GM12892 (cell line): ENCODE measurements around the gene BUB1B. TPM values are rescaled to one million over a fixed set of nuclear protein-coding genes. Genes with fewer than 3 reads are reported as not detected.
A peak's percentile ranks its signal among the peaks of the same experiment; 100 is the strongest.
"Not testable (repeated sequence)": the region's sequence is repeated elsewhere in the genome, so short reads cannot be mapped to it uniquely, and the experiment has no call there.

Experiments
- DNase-seq: peaks from one replicate; pipeline ENCODE4 v3.0.0; 2011; ENCODE audit not compliant: insufficient read length
- FAIRE-seq: peaks from 2 replicates; lab custom pipeline; 2011; peaks lifted over from hg19 to GRCh38; lab: Jason Lieb, UNC
- POLR2A ChIP-seq: IDR thresholded peaks from 2 replicates; pipeline ENCODE4 v1.6.1; 2011; ENCODE audit warnings: low read depth, low read length, control low read depth
- POLR2AphosphoS5 ChIP-seq: IDR thresholded peaks from 2 replicates; pipeline ENCODE4 v1.6.1; 2011; ENCODE audit warnings: low read depth, low read length, control low read depth
- TAF1 ChIP-seq: IDR thresholded peaks from 2 replicates; pipeline ENCODE4 v1.6.1; 2011; ENCODE audit warnings: low read depth, mild to moderate bottlenecking, control low read depth, low read length, borderline replicate concordance
- polyA plus RNA-seq: library from polyadenylated mRNA; unstranded; fragments of >200 nt; gene quantifications from one replicate; pipeline ENCODE4 v1.2.1, GENCODE V29; 2012; ENCODE audit warnings: missing spikeins, inconsistent platforms; ENCODE audit not compliant: missing spikeins

The BUB1B gene, protein sequence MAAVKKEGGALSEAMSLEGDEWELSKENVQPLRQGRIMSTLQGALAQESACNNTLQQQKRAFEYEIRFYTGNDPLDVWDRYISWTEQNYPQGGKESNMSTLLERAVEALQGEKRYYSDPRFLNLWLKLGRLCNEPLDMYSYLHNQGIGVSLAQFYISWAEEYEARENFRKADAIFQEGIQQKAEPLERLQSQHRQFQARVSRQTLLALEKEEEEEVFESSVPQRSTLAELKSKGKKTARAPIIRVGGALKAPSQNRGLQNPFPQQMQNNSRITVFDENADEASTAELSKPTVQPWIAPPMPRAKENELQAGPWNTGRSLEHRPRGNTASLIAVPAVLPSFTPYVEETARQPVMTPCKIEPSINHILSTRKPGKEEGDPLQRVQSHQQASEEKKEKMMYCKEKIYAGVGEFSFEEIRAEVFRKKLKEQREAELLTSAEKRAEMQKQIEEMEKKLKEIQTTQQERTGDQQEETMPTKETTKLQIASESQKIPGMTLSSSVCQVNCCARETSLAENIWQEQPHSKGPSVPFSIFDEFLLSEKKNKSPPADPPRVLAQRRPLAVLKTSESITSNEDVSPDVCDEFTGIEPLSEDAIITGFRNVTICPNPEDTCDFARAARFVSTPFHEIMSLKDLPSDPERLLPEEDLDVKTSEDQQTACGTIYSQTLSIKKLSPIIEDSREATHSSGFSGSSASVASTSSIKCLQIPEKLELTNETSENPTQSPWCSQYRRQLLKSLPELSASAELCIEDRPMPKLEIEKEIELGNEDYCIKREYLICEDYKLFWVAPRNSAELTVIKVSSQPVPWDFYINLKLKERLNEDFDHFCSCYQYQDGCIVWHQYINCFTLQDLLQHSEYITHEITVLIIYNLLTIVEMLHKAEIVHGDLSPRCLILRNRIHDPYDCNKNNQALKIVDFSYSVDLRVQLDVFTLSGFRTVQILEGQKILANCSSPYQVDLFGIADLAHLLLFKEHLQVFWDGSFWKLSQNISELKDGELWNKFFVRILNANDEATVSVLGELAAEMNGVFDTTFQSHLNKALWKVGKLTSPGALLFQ
- 49.2 TPM for polyA plus RNA-seq

DNA sequence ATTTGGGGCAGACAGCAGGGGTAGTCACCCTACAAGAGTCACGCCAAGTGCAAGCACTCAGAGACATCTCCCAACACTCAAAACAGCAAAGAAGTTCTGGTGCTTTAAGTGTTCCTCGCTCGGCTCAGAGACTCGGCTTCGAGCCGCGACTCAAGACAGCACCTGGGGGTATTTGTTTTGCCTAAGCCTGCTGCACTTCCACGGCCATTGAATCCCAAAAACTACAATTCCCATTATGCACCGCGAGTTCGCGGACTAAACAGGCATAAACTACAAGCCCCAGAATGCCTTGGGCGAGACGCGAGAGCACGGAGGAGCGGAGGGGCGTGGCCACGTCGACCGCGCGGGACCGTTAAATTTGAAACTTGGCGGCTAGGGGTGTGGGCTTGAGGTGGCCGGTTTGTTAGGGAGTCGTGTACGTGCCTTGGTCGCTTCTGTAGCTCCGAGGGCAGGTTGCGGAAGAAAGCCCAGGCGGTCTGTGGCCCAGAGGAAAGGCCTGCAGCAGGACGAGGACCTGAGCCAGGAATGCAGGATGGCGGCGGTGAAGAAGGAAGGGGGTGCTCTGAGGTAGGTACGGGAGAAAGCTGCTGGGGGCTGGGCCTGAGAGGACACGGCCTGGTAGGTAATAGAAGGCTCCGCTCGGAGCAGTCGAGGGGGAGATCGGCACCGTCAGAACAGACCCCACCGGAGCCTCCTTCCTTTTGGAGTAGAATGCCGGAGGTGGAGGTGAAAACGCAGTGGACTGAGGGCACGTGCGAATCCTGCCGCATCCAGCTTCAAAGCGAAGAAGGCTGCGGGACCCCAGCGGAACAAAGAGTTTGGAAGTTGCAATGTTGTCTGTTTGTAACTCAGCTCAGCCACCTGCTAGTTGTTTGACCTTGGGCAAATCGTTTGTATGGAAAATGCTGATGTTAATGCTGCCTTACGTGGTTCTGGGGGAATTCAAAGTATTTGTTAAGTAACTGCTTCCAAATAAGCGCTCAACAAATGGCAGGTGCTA lies at the start of gene BUB1B:
TSS of gene BUB1B (plus strand) at position 381 of the 1,000 bp plus-strand sequence. CDS start at position 533, 152 bp downstream.
- DNase-seq (peak; percentile 82), FAIRE-seq (peak; percentile 98)
- TF ChIP-seq POLR2AphosphoS5 (peak; percentile 82; the same call in 1 of the 2 replicates), POLR2A (peak; percentile 84), TAF1 (peak; percentile 52; the same call in 1 of the 2 replicates)

- FAIRE-seq (no peak), DNase-seq (no peak)
Observed at GRCh38 chr15:40111888-40112287, 49.0 kb upstream of the BUB1B start.

DNA sequence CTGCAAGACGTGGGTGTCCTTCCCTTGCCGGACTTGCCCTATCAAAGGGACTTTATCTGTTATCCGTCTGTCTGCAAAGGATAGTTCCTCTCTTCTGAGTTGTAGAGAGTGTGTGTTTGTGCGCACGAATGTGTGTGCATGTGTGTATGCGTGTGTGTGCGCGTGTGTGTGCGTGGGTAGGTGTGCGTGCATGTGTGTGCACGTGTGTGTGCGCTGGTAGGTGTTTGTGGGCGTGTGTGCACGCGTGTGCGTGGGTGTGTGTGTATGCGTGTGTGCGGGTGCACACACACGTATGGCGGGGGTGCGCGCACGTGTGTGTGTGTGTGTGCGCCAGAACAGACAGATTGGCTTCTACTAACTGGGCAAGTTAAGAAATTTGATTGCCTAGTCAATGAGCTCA lies 48.1 kb upstream of the BUB1B start:
- TF ChIP-seq TAF1 = no peak
- TF ChIP-seq POLR2A = no peak
- no peak for TF ChIP-seq POLR2AphosphoS5
- FAIRE-seq = no peak

More at GRCh38 chr15:40111888-40112287, 49.0 kb upstream of the BUB1B start:
- TF ChIP-seq POLR2AphosphoS5 = no peak
- no peak for TF ChIP-seq TAF1
- no peak for TF ChIP-seq POLR2A

GRCh38 chr15:40114218-40114617 lies 46.7 kb upstream of the BUB1B start:
- TF ChIP-seq POLR2A (no peak), POLR2AphosphoS5 (no peak), TAF1 (no peak)
- FAIRE-seq = peak; percentile 67
- DNase-seq = no peak

More for the DNA sequence above, 48.1 kb upstream of the BUB1B start:
- no peak for DNase-seq

DNA sequence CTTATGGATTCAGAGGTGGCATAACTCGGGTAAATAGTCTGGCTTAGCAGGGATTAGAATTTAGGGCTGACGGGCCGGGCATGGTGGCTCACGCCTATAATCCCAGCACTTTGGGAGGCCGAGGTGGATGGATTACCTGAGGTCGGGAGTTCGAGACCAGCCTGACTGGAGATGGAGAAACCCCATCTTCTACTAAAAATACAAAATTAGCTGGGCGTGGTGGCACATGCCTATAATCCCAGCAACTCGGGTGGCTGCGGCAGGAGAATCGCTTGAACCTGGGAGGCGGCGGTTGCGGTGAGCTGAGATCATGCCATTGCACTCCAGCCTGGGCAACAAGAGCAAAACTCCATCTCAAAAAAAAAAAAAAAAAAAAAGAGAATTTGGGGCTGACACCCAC lies 45.8 kb upstream of the BUB1B start:
- not testable (repeated sequence) for DNase-seq, FAIRE-seq

DNA sequence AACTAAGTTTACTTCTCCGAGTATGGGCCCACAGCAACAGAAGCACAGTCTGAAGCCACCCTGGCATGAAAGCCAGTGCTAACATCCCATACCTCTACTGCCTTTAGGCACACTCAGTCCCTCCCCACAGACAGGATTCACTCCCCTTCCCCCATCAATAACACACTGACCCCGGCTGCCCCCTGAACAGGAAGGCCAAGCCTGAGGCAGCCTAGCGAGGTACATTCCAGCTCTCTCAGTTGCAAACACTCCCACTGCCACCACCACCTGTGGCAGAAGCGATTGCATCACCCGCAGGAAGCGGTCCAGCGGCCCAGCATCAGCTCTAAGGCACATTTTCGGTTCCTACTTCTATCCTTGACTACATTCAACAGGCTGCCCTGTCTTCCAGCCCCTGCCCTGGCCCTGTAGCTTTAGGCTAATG lies 45.2 kb upstream of the BUB1B start:
- TF ChIP-seq POLR2AphosphoS5 = no peak
- peak; percentile 98 for FAIRE-seq
- DNase-seq = peak; percentile 66

DNA sequence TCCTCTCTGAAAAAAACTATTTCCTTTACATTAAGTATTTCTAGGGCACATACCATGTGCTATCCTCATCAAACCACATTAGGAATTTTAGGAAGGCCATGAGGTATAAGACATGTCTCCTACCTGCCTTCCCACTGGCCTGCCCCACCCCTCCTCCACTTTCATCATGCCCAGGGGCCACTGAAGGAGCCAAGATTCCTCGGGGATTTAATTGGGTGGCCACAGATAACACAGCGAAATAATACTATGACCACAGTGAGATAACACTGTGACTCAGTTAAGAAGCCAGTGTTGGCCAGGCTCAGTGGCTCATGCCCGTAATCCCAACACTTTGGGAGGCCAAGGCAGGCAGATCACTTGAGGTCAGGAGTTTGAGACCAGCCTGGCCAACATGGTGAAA lies 42.4 kb upstream of the BUB1B start:
- no peak for FAIRE-seq
- no peak for DNase-seq
- TF ChIP-seq POLR2A (no peak), POLR2AphosphoS5 (no peak), TAF1 (no peak)

GRCh38 chr15:40121911-40122638 lies 38.8 kb upstream of the BUB1B start:
- FAIRE-seq = no peak
- TF ChIP-seq TAF1 (no peak), POLR2A (no peak), POLR2AphosphoS5 (no peak)
- DNase-seq = no peak

GRCh38 chr15:40122989-40123388 lies 37.9 kb upstream of the BUB1B start:
- DNase-seq, FAIRE-seq: not testable (repeated sequence)

DNA sequence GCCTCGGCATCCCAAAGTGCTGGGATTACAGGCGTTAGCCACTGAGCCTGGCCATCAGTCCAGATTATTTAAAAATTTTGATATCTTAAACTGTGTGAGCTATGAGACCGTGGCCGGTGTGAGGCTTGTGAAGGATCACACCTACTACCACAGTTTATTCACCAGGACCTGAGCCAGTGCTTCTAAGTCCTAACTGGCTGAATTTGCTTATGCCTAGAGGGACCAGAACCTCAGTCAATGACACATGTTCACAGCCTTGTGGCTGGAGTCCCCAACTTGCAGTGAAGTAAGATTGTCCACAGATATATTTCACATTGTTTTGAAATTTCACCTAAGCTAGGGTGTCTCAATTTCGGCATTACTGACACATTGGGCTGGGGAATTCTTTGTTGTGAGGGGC lies 37.0 kb upstream of the BUB1B start:
- DNase-seq = not testable (repeated sequence)
- peak; percentile 68 for FAIRE-seq

GRCh38 chr15:40124333-40124732 lies 36.5 kb upstream of the BUB1B start:
- DNase-seq, FAIRE-seq: not testable (repeated sequence)

DNA sequence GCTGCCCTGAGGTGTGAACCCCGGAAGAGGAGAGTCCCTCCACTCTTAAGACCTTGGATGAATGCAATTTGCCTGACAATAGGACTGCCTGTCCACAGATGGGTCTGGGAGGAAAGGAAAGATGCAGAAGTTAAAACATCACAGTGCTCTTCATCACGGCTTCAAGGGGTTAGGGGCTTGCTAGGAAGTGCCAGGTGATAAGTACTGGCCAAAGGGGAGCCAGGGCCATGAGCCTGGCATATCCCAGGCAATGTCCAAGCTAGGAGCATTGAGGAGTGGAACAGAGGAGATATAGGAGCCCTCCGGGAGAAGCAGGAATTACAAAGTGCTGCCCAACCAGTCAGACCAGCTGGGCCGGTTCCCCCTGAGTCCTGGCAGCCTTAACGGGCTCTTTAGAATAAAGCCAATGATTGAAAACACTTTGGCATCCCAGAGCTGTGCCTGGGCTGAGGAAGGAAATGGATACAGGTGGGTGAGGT lies 36.0 kb upstream of the BUB1B start:
- FAIRE-seq = peak; percentile 83
- DNase-seq = not testable (repeated sequence)
